Fibroblast of peridontal ligament (primary cell): ENCODE data around the gene PSMB11.
"Not testable (repeated sequence)": the region's sequence is repeated elsewhere in the genome, so short reads cannot be mapped to it uniquely, and the experiment has no call there.

Experiments
- DNase-seq: peaks from one replicate; pipeline ENCODE4 v3.0.0-alpha.2; 2010; ENCODE audit errors: extremely low read depth

Gene PSMB11

DNA sequence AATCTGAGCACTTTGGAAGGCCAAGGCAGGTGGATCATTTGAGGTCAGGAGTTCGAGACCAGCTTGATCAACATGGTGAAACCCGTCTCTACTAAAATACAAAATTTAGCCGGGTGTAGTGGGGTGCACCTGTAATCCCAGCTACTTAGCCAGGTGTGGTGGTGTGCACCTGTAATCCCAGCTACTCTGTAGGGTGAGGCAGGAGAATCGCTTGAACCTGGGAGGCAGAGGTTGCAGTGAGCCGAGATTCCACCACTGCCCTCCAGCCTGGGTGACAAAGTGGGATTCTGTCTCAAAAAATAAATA is 28.3 kb upstream of the PSMB11 start:
- DNase-seq: not testable (repeated sequence)

DNA sequence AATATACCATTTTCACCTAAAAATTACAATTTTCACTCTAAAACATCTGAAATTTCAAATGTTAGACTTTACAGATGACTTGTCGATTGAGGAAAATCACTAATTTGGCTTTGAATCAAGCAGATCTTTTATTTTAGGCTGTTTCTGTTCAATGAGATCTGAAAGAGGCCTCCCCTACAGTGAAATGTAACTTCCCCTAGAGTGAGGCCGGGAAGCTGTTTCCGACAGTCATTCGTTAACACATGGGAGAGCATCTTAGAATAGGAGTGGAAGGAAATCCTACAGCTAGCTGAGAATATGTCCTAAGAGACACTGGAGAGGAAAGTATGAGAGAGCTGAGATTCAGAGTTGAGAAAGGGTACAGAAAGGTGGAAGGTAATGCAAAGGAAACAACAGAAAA is 26.4 kb upstream of the PSMB11 start:
- no peak for DNase-seq

DNA sequence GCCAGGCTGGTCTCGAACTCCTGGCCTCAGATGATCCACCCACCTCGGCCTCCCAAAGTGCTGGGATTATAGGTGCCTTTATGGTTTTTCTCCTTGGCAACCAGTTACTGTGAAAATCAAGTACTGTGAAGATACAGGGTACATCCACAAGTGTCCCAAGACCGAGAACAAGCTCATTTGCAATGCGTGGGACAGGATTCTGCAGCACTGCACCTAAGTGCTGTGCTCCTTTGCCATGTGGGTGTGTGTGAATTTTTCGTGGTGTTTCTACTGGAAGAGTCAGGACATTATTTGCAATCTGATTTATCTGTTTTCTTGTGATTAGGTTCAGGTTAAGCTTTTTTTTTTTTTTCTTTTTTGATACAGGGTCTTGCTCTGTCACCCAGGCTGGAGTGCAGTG is 24.9 kb upstream of the PSMB11 start:
- DNase-seq: no peak

DNA sequence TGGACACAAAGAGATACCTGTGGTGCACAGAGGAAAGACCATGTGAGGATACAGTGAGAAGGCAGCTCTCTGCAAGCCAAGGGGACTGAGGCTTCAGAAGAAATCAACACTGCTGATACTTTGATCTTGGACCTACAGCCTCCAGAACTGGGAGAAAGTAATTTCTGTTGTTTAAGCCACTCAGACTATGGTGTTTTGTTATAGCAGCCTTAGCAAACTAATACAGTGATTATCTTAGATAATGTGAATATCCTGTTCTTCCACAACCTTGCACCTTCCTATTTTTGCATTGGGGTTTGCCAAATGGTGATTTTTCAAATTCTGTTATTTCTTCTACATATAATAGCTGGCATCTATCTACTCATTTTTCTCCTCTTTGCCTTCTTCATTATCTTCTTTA is 23.9 kb upstream of the PSMB11 start:
- no peak for DNase-seq

DNA sequence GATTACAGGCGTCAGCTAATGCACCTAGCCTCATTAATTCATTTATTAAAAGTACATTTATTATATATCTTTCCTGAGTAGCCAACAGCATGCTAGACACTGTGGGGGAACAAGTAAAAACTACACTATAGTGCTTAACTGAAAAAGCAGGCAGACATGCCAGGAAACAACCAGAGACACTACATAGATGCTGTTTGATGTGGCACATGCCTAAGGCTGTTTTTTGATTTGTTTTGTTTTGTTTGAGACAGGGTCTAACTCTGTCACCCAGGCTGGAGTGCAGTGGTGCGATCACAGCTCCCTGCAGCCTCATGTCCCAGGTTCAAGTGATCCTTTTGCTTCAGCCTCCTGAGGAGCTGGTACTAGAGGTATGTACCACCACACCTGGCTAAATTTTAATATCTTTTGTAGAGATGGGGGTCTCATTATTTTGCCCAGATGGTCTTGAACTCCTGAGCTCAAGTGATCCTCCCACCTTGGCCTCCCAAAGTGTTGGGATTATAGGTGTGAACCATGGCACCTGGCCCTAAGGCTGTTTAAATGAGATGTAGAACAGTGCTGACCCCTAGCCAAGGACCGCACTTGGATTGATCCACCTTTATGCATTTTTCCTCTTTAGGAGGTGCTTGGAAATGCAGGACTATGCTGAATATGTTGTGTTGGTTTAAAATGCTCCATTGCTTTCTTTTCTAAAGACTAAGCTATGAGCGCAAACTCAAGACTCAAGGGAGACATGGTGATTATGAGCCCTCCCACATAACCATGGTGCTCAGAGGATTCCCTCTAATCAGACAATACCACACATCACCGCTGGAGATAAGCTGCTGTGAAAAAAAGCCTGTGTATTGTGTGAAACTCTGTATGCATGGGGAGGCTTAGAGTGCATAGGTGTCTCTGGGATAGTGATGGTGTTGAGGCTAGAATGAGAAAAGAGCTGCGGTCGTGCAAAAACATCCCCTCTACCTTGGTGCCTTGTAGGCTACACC is 21.6 kb upstream of the PSMB11 start:
- DNase-seq: no peak

DNA sequence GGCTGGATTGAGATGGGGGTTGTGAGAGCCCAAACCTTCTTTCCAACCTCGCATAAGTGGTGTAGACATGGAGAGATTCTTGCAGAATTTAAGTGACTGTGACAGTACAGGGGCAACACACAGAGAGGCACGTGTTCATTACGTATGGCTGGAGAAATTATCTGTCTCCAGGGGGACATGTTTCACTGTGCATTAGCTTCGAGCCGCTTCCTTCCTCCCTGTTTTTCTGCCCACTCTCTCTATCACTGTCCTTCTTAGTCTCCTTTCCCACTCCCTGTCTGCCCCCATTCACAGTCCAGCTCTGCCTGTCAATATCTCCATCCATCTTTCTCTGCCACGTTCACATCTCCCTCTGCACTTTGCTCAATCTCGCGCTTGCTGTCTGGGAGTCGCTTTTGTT is 20.6 kb upstream of the PSMB11 start:
- DNase-seq: no peak

DNA sequence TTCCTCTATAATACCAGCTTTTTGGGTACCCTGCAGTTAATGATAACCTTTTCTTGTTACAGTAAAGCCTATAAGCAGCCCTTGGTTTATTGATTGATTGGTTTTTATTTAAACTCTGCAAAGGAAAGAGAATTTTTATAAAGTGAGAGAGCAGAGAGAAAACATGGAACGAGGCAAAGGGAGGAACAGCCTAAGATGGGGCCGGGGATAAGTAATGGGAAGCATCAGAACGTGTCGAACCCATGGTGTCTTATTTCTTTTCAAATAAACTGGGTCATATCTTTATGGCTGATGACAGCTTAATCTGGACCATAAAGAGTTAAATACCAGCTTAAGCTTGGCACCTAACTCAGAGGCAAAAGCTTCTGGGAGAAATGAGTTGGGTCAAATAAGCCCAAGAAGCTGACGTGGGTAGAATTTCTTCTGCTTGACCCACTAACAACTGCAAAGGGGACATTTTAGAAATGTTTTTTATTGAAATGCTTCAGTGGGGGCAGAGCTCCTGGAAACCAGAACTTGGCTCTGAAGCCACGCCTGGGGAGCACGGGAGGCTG is 20.0 kb upstream of the PSMB11 start:
- no peak for DNase-seq

DNA sequence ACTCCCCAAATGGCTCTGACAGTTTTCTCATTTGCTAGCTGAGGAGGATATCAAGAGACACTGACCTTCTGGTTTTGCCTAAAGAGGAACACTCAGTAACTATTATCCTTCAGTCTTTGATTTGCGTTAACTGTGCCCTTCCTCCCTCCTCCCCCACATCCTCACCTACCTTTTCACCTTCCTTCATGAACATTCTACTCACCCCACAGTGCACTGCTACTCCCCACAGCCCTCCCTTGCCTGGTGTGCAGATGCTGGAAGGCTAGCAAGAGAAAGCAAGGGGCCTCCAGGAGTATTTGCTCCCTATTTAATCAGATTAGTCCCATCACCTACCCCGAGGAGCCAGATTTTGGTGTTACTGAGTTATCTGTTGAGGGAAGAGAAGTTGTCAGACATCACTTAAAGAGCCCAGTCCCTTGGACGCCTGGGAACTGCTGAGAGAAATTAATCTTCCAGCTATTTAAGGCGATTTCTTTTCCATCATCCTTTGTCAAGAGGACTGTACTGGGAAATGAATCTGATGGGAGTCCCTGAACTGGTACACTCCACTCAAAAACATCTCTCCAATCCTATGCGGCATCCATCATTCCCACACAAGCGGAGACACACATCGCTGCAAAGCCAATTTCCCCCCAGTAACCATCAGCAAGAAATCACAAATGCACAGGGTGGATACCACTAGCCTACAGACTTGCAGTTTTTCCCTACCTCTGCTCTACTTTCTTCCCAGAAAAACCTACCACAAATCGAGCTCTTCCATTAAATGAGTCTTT is 18.8 kb upstream of the PSMB11 start:
- DNase-seq: no peak

DNA sequence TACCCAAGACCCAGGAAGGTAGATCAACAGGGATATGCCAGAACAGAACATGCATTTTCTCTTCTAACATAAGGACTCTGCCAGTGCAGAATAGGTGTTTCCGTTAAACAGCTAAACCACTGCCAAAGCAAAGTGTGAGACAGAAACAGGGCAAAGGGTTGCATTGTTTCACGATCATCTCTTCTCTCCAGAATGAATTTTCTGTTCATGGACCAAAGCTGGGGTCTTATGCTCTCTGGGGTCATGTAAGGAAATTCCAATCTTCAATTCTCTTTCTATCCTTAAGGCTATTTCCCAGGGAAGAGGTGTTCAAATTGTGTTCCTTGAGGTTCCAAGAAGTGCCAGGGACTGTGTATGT is 18.2 kb upstream of the PSMB11 start:
- DNase-seq: no peak

DNA sequence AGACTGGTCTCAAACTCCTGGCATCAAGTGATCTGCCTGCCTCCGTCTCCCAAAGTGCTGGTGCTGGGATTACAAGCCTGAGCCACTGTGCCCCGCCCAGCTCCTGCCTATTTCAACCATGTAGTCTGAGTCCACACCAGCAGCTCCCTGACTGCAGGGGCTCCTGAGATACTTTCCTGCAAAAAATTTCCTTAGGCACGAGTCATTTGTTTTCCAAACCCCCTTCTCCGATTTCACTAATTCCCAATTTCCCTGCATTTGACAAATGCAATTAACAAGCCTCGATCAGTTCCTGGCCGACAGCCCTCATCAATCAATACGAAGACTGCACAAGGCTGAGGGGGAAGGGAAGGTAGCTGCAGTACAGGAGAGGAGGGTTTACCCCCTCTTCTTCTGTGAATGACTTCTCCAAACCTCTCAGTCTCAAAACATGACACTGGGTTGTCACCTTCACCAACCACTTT is 17.4 kb upstream of the PSMB11 start:
- no peak for DNase-seq

DNA sequence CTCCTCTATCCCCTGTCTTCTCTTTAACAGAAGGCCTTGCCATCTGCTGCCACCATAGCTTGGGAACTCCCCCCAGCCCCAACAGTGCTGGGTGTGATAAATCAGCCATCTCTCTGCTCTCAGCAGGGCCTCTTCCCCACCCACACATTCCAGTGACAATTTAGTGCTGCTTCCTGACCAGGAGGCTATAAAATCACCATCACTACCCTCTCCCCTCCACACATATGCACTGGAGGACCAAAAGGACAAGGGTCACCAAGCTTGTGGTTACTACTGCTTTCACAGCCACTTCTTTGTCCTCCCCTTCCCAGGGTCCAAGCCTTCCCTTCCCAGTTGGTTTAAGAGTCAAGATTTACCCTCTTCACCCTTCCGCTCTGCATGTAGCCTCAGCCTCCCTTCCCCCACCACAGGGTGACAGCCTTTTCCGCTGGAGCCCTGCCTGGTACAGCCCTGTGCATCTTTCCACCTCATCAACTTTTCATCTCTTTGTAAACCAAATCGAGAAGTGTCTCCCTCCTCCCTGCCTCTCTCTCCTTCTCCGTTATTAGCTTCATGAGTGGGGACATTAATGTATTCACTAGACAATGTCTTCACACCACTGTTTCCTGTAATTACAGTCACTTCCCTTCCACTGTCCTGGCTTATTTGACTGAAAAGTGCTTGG is 16.7 kb upstream of the PSMB11 start:
- no peak for DNase-seq

DNA sequence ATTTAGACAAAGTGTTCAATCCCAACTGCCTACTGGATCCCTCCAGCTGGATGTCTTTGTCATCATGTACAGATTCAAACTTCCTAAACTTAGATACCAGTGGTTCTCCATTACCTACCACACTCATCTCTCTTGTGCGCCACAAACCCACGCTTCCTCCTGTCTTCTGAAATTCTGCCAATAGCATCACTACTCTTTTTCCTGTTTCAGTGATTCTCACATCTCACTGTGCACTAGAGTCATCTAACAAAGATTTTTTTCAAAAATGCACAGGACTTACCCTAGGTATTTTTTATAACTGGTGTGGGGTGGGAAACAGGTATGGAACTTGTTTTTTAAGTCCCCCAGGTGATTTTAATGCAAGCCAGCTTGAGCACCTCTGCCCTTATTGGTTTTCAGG is 13.2 kb upstream of the PSMB11 start:
- DNase-seq: no peak

DNA sequence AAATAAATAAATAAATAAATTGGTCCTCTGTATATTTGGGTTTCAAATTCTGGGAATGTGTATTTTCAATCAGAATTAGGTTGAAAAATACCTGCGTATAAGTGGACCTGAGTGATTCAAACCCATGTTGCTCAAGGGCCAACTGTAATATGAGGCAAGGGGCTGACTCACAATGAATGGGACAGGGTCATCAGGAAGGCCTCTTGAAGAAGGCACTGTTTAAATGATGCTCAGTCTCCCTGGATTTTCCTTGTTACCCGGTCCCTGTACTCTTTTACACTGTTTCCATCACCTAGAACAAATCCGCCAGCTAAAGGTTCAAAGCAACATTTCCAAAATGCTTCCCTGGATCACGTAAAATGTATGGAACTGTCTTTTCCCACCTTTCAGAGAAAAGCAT is 11.1 kb upstream of the PSMB11 start:
- no peak for DNase-seq

DNA sequence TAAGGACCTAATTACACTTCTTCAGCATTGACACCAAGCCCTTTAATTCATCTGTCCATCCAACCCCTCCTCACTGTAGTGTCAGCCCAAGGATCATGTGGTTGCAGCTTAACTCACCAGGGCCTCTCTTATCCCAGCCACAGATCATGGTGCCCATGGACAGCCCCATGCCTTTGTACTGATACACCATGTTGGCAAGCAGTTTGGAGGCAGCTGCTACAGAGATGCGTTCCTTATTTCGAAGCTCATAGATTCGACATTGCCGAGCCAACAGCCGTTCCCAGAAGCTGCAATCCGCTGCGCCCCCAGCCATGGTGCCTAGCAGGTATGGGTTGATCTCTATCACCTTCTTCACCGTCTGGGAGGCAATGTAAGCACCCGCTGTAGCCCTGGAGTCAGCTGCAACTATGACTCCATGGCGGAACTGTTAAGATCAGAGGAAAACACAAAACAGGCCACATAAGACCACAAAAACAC is 8.7 kb upstream of the PSMB11 start:
- DNase-seq: no peak

DNA sequence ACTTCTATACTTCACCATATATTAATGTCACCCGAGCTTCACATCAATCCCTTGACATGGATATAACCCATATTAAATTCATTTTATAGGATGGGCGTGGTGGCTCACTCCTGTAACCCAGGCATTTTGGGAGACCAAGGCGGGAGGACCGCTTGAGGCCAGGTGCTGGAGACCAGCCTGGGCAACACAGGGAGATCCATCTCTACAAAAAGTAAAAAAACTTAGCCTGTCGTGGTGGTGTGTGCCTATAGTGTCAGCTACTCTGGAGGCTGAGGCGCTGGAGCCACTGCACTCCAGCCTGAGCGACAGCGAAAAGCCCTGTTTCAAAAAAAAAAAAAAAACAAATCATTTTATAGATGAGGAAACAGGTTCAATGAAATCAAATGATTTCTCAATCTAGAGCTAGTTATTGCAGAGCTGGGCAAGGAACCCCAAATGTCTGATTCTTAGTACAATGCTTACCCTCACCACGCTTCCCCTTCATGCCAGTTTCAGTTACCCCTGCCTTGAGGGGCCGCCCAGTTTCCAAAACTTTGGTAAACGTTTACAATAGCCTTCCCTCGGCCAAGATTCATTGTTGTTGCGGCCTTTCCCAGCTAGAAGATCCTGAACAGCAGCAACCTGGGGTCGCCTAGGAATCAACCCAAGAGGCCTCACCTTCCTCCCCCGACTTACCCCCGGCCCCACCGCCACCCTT is 8.1 kb upstream of the PSMB11 start:
- peak; percentile 19 for DNase-seq

DNA sequence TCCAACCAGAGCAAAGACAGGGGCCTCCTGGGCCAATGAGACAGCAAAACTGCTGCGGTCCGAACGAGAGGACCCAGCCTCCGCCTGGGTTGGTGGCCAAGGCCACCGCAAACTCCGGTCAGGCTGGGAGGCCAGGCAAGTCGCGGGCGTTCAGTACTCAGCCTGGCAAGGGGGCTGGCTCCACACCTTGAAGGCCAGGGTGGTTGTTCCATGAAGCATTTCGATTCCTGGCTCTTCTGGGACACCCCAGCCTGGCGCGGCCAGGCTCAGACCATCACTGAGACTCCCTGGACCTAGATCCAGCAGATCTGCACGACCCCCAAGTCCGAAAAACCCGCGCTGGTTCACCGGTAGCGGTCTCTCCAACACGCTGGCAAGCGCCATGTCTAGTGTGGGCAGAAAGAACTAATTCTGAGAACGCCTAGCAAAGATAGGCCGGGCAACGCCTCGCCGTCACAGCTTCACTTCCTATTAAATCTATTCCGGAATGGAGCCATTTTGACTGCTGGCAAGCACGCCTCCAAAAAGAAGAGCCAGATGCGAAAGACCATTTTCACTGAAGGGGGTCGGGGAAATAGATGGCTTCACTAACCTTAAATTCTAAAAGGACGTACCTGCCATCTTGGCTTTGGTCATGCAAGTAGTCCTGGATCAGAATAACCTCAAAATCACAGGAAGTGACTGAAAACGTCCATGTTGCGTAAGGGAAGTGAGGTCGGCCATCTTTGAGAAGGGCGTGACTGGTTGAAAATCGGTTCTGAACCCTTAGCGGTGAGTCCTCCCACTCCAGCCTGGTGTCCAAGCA is 7.3 kb upstream of the PSMB11 start, which contains the start of gene PSMB5:
TSS of gene PSMB5 (minus strand) at position 403 of the 805 bp plus-strand sequence. CDS start at position 384, 19 bp downstream.
- peak; percentile 96 for DNase-seq

DNA sequence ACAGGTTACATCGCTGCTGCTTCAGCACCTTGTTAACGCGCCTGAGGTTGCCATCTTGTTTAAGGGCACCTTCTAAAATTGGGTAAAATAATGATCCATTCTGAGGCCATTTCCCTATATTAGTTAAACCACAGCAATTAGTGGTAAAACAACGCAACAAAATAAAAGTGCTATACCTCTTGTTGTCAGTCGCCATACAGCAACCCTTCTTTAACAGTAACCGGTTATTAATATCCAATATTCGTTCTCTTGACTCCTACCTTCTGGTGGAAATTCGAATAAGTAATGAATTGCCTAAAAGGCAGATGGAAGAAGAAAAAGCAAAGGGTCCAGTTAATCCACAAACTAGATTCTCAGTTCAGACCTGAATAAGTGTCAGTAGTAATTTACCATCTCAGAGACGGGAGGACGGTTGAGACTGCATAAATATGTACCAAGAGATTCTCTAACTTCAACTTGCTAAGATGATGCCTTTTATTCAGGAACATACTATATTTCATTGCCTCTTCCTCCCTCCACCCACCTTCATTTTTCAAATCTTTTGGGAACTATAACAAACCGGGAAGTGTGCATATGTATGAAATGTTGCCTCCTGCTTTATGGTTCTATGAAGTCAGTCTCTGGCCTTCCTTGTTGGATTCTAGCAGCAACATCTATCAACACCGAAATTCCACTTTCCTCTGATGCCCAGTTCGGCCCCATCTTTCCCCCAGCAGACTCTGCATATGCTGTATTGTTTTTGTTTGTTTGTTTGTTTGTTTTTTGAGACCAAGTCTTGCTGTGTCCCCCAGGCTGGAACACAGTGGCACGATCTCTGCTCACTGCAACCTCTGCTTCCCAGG is 6.5 kb upstream of the PSMB11 start:
- DNase-seq: no peak

DNA sequence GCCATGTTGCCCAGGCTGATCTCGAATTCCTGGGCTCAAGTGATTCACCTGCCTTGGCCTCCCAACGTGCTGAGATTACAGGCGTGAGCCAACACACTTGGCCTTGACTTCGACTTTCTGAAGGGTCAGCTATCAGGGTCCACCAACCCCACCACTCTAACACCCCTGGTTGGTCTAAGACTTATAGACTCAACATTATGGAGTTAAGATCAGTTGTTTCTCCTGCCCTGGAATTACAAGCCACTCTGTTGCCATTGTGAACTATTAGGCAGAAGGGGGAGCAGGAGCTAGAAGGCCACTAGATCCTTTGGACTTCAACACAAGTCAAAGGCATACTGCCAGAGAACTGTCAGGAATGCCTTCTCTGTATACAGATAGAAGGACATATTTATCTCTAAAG is 1.9 kb upstream of the PSMB11 start:
- DNase-seq: no peak

DNA sequence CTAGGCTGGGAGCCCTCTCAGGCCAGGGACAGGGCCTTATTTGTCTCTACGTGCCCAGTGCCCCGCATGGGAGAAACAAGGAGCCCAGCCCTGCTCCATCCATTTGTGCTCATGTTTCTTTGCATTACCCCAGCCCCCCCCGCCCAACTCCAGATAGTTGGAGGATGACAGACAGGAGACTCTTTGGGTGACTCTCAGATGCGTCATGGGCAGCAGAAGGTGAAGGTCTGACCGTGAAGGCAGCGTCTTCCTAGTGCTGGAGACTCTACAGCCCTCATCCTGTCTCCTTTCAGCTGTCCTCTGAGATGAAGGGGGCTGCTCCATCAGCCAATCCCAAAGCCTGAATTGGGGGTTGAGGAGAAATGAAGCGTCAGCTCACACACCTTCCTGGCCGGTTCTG is 283 bp upstream of the PSMB11 start:
- no peak for DNase-seq

DNA sequence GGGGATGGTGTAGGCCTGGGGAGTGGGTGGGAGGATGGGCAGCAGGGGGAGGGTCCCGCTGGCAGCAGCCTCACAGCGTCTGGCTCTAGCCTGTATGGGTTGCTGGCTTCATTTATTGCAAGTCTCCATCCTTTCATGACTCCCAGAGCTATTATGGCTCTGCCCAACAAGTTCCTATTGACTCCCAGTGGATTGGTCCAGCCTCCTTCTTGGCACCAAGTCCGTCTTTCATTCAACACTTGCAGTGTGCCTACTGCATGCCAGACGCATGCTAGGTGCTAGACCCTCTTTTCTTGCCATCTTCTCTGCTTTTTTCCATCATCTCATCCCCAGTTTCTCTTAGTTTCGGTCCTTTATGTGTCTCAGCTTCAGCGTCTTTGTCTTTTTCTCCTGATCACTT is 1.1 kb downstream of the PSMB11 start:
- no peak for DNase-seq
